ENCODE results near the gene SND1.

DNA sequence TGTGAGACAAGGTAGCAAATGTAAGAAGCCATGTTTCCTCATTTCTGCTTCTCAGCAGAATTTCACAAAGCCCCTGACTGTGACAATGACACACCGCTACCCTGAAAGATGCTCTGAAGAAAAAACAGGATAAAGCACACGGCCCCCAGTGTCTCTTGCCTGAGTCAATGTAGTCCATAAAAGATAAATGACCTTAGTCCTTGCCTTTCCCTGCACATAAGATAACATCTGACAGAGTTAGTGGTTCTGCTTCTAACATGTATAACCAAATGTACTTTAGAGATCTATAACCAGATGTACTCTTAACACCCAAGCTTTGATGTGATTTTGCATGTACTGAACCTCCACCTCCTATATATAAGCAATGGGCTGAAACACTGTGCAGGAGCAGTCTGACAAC lies 3.0 kb upstream of the SND1 start:
- TF ChIP-seq POLR2A (IDR thresholded peaks at IDR 0.05) (no peak), CTCF (IDR thresholded peaks at IDR 0.05) (no peak)

Measured in body of pancreas (tissue), 4 donors.